LHCN-M2 (cell line): ENCODE measurements around the gene ZNF827. TPM values are rescaled to one million over a fixed set of nuclear protein-coding genes. Genes with fewer than 3 reads are reported as not detected.

ENCODE experiments used
- DNase-seq: peaks from one replicate; pipeline ENCODE4 v3.0.0-alpha.2; 2012; ENCODE audit warnings: low read depth
- total RNA-seq: library from RNA; depleted of rRNA; stranded (reverse); fragments of >200 nt; gene quantifications from 2 replicates; pipeline ENCODE4 v1.2.3, GENCODE V29; 2014

ZNF827 gene
- total RNA-seq, 1 experiment from 2014 or later: 4.2 TPM

DNA sequence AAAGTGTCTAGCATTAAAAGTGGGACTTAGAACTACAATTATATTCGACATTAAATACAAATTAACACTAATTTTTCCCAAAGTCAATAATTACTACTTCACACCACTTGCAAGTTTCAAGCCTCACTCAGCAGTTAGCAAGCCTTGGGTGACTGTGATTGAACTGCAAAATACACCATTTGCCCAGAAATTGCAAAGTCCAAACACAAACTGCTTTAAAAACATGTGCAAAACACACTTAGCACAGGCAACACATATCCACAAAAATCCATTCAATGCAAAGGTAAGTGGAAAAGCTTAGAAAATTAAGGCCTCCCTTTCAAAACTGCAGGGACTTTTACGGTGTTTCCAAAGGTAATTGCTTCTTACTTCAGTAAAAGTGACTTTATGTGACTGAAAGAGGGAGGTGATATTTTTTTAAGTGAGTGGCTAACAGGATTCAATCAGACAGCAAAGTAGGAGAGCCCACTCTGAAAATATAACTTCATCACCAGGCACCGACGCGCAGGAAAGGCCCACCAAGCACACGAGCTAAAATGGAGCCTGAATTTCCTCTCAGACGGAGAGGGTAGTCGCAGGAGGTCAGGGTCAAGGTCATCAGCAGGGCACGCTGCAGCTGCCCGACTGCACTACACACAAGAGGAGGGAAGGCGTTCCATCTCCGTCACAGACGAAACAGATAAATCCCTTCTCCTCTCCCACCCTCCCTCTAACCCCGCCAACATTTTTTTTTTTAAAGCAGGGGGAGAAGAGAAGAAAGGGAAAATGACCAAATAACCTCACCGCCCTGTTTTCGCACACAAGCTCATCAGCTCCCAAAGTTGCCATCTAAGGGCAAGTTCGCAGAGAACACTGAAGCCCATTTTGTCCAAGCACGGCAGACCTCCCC, 3.1 kb downstream of the ZNF827 start:
- DNase-seq: peak; percentile 48

DNA sequence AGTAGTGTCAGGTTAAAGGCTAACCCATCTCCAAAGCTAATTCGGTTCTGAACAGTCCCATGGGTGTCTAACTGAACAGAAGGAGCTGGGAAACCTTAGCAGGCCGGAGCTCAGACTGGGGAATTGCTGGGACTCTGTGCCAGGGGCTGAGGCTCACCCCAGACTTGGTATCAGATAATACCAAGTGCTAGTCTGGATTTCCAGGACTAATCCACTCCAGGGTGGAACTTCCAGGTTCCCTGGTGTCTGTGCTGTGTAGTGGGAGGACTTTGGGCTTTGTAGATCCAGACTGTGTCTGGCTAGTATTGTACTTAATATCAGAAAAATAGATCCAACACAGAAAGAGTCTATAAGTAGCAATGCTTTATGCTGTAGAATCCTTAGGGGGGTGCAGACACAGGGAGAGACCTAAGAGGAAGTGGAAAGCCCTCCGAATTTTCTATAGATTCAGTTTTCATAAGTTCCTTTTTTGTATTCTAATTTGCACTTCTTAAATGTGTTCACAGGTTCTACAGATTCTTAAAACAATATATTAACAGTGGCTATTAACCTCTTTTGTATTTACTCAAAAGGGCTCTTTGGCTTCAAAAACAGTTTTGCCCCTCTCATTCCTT, 4.1 kb downstream of the ZNF827 start:
- no peak for DNase-seq

DNA sequence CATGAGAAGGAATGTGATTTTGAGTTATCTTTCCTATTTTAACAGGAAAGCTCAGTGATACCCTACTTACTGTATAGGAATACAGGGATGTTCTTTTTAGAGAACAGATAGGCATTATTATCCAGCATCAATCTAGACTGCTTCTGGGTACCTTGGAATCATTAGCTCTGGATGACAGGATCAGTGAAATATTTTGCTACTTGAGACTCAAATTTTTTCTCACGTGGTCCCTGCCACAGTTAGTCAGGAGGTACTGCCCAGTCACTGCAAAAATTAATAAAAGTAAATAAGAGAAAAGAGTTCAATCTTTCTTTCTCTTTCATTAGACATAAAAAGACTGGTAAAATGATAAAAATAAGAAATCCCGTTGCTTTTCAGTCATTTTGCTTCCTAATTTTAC, 5.5 kb downstream of the ZNF827 start:
- DNase-seq: peak; percentile 56

DNA sequence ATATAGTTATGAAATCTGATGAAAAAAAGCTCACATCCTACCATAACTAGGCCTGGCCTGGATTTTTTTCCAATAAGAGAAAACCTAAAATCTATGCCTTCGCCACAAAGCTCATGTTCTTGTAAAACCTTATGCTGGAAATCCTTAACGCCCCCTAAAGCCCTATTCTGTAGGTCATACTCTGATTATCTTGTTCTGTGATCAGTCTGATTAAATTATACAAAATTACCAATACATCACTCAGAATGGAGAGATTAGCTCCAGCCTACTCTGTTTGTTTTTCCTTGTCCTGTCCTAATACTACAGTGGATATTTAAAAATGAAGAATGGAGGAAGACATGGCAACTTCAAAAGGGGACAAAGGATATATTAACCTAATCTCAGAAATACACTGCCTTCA, 7.2 kb downstream of the ZNF827 start:
- no peak for DNase-seq

DNA sequence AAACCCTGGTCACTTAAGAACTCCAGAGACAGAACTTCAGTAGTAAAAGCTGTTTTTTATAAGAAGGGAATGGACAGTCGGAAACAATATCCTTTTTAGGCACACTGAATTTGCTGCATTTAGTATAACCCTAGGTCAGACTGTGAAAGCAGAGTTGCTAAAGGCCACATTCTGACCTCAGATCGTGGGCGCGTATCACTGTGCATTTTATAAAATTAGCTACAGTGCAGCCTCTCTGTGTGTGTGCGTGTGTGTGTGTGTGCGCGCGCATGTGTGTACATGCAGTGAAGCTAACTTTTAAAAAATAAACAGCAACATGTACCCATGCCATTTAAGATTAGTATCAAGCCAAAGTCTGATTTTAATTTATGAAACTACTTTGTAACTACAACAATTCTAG, 8.0 kb downstream of the ZNF827 start:
- no peak for DNase-seq

DNA sequence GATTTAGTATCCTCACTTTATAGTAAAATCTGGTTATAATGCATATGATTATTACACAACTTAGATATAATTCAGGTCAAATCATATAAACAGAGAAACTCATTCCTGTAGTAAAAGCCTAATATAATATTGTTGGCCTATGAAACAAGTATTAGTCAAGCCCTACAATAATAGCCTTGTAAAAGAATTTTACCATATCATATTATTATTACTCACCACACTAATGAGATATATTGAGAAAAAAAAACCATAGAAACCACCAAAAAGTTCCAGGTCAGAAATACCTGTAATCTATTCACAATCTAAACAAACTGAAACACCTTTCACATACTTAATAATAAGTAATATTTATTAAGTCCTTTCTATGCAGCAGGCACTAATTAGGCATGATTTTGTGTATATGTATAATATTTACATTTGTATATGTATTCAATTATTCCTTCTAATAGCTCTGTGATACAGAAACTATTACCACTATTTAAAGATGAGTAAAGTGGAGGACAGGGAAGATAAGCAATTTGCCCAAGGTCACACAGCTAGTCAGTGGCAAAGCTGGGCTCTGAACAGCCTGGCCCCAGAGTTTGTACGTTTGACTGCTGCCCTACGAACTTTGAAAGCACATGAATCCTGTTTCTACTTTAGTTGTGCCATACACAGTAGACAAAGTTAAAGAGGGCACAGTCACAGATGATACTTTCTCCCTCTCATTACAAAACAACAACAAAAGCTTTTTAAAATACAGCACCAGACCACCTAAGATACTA, 9.0 kb downstream of the ZNF827 start:
- DNase-seq: no peak

DNA sequence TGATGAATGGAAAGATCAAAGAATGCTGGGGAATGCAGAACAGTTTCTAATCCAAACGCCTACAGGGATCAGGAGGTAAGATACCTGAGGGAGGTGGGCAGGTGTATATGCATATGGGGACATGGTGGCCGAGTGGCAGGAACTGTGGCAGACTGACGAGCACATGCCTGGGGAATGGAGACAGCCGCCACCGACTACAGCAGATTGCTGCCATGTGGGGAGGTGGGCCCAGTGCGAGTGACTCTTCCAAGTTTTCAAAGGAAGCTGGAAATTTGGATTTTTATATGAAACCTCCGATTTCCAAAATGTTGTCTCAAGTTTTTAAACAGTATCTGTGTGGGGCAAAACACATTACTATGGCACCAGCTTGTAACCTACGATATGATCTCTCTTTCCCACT, 9.9 kb downstream of the ZNF827 start:
- DNase-seq: no peak

DNA sequence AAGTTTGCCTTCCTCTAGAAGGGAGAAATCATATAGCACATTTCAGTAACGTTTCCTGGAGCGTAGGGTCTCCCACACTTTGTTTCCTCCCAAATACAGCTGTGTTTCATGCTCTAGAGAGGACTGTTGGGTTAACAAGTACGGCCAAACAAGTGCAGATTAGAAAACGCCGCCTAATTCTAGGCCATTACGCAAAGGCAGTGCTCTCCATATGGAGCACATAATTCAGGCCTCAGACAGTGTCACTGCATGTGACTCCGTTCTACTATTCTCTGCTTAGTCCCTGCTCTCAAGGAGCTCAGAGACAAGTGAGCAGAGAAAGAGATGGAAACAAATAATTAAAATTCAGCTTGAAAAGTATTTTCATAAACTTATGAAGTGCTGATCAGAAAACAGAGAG, 11.6 kb downstream of the ZNF827 start:
- no peak for DNase-seq

DNA sequence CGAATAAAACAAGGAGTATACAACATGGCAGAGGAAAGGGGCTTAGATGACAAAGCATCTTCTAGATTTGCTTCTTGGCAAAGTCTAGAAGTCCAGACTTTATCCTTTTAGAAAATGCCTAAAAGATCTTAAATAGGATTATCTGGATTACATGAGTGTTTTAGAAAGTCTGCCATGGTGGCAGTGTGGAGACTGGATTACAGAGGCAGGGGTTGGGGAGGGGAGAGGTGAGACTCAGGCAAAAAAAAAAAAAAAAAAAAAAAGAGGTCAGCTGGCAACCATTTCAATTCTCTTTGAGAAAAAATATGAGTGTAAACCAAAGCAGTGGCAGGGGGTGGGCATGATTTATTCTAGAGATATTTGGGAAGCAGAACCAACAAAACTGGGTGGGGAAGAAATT, 17.4 kb downstream of the ZNF827 start:
- DNase-seq: no peak

DNA sequence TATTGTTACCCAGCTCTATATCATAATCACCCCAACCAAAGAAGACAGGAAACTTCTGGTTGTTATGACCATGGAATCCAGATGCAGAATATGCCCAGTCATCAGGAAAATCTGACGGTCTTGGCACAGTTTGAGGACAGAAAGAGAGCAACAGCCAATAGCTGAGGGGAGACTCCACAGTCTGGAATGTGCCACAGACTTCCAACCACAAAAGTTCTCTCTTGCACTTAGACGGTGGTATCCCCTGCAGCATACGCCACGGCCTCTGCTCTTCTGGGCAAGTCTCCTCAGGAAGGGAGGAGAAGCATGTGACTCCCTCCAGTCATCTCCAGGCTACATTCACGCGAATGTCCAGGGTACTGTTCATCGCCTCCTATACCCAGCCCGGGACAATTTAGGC, 18.4 kb downstream of the ZNF827 start:
- peak; percentile 91 for DNase-seq

DNA sequence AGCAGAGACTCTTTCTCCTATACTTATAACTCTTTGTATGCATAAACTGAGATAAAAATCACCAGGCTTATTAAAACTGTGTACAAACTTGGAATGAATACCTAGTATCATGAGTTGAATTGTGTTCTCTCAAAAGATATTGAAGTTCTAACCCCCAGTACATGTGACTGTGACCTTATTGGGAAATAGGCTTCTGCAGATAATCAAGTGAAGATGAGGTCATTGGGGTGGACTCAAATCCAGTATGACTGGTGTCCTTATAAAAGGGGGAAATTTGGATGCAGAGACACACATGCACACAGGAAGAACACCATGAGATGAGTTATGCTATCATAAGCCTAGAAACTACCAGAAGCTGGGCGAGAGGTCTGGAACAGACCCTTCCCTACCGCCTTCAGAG, 26.2 kb downstream of the ZNF827 start:
- no peak for DNase-seq

DNA sequence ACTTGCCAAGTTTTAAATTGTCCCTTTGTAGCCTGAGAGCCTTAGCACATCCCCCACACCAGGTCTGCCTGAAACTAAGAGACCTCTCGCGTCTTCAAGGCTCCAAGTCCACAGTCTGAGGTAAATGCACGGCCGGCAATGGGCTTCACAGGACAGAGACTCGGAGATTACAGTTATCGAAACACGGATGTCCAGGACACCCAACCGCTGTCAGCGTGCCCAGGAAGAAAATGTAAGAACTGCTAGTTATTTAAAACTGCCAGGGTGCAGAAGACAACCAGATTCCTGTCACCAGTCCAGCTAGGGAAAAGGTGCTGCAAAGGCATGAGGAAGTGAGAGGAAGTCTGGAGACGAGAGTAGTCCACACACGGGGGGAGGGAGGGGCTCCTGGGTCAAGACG, 28.9 kb downstream of the ZNF827 start:
- no peak for DNase-seq

DNA sequence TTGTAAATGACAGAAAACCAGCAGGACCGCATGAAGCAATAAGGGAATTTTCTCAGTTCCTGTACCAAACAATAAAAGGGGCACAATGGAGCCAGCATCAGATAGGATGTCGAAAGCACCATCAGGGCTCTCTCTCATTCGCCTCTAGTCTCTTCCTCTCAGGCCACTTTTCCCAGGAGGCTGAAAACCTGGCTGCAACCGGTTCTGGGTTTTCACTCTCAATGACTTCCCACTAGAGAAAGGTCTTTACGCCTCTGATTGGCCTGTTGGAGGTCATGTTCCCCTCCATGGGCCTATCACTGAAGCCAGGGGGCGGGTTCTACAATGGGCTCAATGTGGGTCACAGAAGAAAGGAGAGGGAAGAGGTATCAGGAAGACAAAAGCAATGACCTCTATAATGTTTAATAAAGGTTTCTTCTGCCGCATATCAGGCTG, 29.3 kb downstream of the ZNF827 start:
- no peak for DNase-seq

DNA sequence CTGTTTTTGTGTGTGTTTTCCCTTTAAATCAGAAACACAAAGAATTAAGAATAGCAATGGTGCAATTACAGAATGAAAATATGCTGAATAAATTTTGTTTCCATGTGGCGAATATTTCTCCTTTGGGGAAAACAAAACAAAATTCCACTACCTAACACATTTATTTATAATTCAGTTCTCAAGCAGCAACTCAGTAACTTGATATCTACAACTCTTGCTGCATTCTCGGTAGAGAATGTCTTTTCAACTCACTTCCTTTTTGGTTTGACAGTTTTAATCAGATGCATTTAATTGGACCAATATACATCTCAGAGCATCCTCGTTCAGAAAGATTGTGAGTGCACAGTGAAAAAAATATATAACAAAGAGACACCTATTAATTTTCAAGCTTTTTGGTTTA, 30.8 kb downstream of the ZNF827 start:
- peak; percentile 10 for DNase-seq

DNA sequence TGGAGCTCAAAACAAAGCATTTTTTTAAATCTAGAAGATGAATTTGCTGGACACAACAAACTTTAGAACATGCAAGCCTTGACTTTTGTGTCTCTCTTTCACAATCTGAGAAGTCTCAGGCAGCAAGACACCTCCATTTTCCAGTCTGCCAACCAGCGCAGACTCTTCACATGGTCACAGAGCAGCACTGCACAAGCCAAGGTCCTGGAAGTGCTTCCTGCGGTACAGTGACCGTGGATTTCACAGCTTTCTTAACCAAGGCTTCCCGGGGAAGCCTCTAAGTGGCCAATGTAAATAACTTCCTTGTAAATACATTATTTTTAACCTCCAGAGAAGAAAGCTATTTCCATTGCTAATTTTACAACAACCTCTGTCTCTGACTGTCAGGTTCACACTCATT, 31.2 kb downstream of the ZNF827 start:
- DNase-seq: no peak

DNA sequence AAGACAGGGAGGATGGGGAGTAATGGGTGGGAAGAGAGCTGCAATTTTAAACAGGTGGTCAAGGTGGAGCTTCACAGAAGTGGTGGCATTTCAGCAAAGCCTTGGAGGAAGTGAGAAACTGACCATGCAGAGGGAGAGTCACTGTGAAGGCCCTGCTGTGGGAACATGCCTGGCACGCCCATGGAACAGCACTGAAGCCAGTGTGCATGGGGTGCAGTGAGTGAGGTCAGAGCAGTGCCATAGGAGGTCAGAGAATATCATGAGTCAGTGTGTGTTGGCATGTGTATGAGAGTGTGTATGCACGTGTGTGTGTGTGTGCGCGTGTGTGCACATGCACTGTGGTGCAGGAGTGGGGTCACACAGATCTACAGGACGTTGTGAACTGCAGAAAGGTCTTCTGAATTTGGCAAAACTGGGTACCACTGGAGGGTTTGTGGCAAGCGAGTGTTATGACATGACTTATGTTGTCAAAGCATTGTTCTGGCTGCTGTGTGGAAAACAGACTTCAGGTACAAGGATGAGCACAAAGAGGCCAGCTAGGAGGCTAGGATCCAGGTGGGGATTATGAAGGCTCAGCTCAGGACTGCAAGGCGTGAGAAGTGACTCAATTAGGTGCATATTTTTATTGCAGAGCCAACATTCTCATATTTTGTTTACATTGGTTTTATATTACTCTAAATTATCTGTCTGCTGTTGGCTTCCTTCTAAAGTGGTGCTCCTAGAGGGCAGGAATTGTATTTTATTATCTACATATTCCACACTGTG, 34.0 kb downstream of the ZNF827 start:
- peak; percentile 44 for DNase-seq

DNA sequence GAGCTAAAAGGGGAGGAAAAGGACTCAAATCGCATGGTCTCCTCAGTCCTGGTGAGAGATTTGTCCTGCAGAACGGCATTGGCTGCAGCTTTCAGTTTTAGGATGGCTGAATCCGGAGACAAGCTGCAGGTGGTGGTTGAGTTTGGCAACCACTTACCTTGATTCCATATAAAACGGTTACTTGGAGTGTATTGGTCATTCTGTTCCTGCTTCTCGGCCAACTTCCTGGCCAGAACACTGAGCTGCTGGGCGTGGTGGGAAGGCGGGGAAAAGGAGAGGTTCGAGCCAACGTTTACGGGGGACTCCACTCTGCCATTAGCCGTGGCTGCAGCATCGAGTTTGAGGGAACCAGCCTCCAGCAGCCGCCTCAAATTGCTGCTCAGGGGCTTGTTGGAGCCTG, 36.1 kb downstream of the ZNF827 start:
- no peak for DNase-seq

DNA sequence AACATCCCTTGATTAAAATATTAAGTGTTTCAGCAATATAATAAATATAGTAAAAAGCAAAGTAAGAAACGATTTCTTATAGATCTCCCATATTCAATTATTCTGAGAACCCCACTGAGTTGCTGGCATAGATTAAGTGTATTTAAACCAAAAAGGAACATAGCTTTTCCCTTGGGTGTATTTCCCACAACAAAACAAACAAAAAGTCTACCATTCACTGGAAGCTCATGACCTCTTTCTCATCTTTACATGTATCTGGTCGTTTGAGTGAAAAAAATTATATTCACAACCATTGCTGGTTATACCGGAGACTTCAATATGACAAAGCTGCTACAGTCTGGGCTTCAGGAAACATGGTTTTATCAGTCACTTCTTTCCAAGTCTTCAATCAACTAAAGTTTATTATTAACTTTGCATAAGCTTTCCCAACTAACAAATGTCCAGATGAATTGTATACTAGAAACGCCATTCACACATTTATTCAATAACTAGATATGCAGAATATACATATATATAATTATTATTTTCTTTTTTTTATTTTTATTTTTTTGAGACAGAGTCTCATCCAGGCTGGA, 38.6 kb downstream of the ZNF827 start:
- no peak for DNase-seq

DNA sequence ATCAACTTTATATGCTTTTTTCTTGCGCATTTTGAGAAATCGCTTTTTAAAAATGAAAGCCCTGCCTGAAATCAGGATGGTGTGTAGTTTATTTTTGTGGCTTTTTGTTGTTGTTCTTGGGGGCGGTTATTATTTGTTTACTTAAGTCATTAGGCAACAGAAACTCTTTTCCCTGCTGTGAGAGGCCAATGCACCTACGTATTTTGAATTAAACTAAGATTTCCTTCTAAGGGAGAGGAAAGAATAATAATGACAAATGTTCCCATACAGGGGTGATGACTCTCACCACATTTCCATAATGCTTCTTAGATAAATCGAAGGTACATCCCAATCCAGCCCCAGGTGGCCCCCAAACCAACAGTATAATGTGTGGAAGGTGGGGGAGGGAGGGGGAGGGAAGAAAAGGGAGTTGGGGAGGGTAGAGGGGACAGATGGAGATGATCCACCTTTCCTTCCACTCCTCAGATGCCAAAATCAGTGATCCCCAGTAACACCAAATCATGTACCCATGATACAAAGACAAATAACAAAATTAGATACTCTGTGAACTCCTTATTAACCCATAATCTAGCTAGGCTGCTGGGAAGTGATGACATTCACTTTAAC, 39.6 kb downstream of the ZNF827 start:
- DNase-seq: no peak

DNA sequence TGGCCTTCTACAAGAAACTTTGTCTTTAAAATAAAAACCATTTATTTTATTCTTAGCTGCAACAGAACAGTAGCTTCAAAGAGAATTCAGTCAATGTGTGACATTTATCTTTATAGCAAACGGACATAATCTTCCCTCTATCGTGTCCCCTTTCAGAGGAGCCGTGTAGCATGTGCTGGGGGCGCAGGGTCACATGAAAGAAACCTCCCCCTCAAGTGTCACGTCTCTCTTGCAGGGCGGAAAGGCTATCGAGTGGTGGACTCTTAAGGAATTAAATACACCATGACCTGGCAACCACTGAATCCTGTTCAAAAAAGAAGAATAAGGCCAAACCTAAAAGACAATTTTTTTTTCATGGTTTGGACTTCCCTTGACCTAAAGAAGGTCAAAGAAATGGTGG, 40.2 kb downstream of the ZNF827 start:
- DNase-seq: no peak

DNA sequence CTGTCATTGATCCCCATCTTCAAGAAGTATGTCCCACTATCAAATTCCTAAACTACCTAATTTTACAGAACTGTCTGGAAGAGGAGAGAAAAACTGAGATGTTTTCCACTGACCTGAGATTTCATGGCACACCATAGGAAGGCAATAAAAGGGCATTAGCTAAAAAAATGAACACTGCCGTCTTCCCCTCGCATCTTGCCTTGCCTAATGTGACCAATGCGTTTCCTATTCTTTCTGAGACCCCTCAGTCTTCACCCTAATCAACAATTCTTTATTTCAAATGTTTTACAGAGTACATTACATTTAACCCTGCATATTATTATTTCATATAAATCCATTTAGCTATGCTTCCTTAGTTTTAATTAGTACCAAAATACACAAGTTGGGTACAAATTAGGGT, 43.6 kb downstream of the ZNF827 start:
- no peak for DNase-seq
